ENCODE data around the gene DOK5.

DNA sequence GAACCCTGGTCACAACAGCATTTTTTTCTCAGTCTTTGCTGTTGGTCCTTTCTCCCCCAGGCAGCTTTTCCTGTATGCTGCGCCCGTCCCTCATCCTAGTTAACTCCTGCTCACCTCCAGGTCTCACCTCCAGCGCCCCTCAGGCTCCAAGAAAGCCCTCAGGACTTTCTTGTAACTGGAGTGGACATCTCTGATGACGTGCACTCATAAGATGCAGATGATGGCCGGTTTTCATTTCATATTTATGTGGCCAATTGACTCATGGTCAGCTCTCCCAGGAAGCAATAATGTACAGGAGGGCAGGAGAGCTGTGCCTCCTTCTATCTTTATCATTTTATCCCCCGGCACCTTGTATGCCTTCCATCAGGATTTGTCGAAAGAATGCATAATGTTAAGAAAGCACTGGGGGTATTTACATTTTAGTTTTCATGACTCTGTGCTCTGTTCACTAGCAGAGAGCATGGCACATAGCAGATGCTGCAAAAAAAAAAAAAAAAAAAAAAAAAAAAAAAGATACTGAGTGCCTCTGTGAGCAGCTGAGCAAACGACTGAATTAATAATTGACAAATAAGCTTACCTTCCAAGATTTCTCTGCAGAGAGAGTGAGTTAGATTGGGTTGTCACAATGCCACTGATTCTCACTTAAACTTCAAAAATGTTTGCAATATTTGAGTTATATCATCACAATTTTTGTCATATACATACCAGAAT is 170.2 kb downstream of the DOK5 start:
- TF ChIP-seq, protein P1, sequence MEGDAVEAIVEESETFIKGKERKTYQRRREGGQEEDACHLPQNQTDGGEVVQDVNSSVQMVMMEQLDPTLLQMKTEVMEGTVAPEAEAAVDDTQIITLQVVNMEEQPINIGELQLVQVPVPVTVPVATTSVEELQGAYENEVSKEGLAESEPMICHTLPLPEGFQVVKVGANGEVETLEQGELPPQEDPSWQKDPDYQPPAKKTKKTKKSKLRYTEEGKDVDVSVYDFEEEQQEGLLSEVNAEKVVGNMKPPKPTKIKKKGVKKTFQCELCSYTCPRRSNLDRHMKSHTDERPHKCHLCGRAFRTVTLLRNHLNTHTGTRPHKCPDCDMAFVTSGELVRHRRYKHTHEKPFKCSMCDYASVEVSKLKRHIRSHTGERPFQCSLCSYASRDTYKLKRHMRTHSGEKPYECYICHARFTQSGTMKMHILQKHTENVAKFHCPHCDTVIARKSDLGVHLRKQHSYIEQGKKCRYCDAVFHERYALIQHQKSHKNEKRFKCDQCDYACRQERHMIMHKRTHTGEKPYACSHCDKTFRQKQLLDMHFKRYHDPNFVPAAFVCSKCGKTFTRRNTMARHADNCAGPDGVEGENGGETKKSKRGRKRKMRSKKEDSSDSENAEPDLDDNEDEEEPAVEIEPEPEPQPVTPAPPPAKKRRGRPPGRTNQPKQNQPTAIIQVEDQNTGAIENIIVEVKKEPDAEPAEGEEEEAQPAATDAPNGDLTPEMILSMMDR (IDR thresholded peaks at IDR 0.05; ENCODE audit: borderline replicate concordance, extremely low read depth, low read length, poor library complexity, severe bottlenecking) = no peak
- TF ChIP-seq EZH2 (IDR thresholded peaks at IDR 0.05; ENCODE audit: borderline replicate concordance, low read depth, low read length, severe bottlenecking) = no peak
